GM21737 (cell line): ENCODE data around the gene TMEM26.
"Not testable (repeated sequence)": the region's sequence is repeated elsewhere in the genome, so short reads cannot be mapped to it uniquely, and the experiment has no call there.

Source experiments
- ATAC-seq: cut with Tn5 transposase; IDR thresholded peaks from one replicate; pipeline ENCODE4 v1.9.1; 2021; ENCODE audit warnings: mild to moderate bottlenecking, moderate library complexity; ENCODE audit not compliant: unreplicated experiment

TMEM26 gene

GRCh38 chr10:61406242-61406641 is 46.9 kb downstream of the TMEM26 start:
- ATAC-seq, result no peak

GRCh38 chr10:61404751-61405150 is 48.4 kb downstream of the TMEM26 start:
- ATAC-seq, result no peak

GRCh38 chr10:61400524-61400923 is 52.7 kb downstream of the TMEM26 start:
- no peak for ATAC-seq

- ATAC-seq, result no peak
Observed at GRCh38 chr10:61399406-61399805, 53.8 kb downstream of the TMEM26 start.

GRCh38 chr10:61398366-61399129 is 54.6 kb downstream of the TMEM26 start:
- no peak for ATAC-seq

- ATAC-seq, result no peak
Observed at GRCh38 chr10:61397175-61397986, 55.8 kb downstream of the TMEM26 start.

GRCh38 chr10:61391281-61391680 is 61.9 kb downstream of the TMEM26 start:
- ATAC-seq, result peak; percentile 35

GRCh38 chr10:61390851-61391250 is 62.3 kb downstream of the TMEM26 start:
- peak; percentile 90 for ATAC-seq

- ATAC-seq, result no peak
Observed at GRCh38 chr10:61389887-61390286, 63.3 kb downstream of the TMEM26 start.

- not testable (repeated sequence) for ATAC-seq
Observed at GRCh38 chr10:61388986-61389385, 64.2 kb downstream of the TMEM26 start.

GRCh38 chr10:61385231-61386001 is 67.8 kb downstream of the TMEM26 start:
- no peak for ATAC-seq

GRCh38 chr10:61381153-61381552 is 72.0 kb downstream of the TMEM26 start:
- ATAC-seq, result not testable (repeated sequence)

- no peak for ATAC-seq
Observed at GRCh38 chr10:61378865-61379264, 74.3 kb downstream of the TMEM26 start.

GRCh38 chr10:61376908-61377368 is 76.2 kb downstream of the TMEM26 start:
- ATAC-seq, result no peak

- ATAC-seq, result no peak
Observed at GRCh38 chr10:61376377-61376776, 76.8 kb downstream of the TMEM26 start.

GRCh38 chr10:61366365-61366764 is 86.8 kb downstream of the TMEM26 start:
- no peak for ATAC-seq

GRCh38 chr10:61364619-61365018 is 88.6 kb downstream of the TMEM26 start:
- ATAC-seq, result no peak

GRCh38 chr10:61363006-61363405 is 90.2 kb downstream of the TMEM26 start:
- no peak for ATAC-seq

GRCh38 chr10:61359452-61359851 is 93.7 kb downstream of the TMEM26 start:
- ATAC-seq, result no peak

GRCh38 chr10:61357687-61358086 is 95.5 kb downstream of the TMEM26 start:
- ATAC-seq, result no peak
